SK-N-SH (cell line): ENCODE data around the gene ROBO1. TPM values are rescaled to one million over a fixed set of nuclear protein-coding genes. Genes with fewer than 3 reads are reported as not detected.

Experiments
- CTCF ChIA-PET: fragments of 300-600, 350-600 bp; formaldehyde crosslinking; extraction: SDS; loops from one replicate; lab custom pipeline; 2021; lab: Yijun Ruan, JAX
- POLR2A ChIA-PET: fragments of 350-600 bp; sonication (Branson Sonifier 250); formaldehyde crosslinking; extraction: SDS; loops from one replicate; lab custom pipeline; 2020; ENCODE audit warnings: antibody characterized with exemption, inconsistent platforms; lab: Yijun Ruan, JAX
- DNase-seq: peaks from one replicate; pipeline ENCODE4 v3.0.0; 2012
- H2AFZ ChIP-seq: fragments of 200-600 bp; sonication (generic); 2 replicates; pipeline ENCODE4 v1.8.1; 2016; ENCODE audit warnings: antibody characterized with exemption, mild to moderate bottlenecking, low read depth
- H3F3A ChIP-seq: fragments of 200-600 bp; sonication (generic); replicated peaks from 2 replicates; pipeline ENCODE3; 2016; ENCODE audit warnings: antibody characterized with exemption, mild to moderate bottlenecking; ENCODE audit not compliant: insufficient read depth
- H3K27ac ChIP-seq, 2 experiments: fragments of 200-500 bp in 1 of 2; fragments of 200-600 bp in 1 of 2; sonication (Bioruptor generic) in 1 of 2; sonication (generic), shearing (Covaris generic) in 1 of 2; 2 replicates each; pipeline versions ENCODE4 v1.5.1 to v1.6.1; 2014 to 2016; ENCODE audit warnings: low read depth in 2 of 2, inconsistent platforms in 1 of 2, low read length in 1 of 2, mild to moderate bottlenecking in 1 of 2, mixed read lengths in 1 of 2
- H3K27me3 ChIP-seq: fragments of 200-600 bp; sonication (generic), shearing (Covaris generic); 2 replicates; pipeline ENCODE4 v1.6.1; 2016; ENCODE audit warnings: mixed run types; ENCODE audit not compliant: insufficient read depth
- H3K36me3 ChIP-seq, 2 experiments: fragments of 200-500 bp in 1 of 2; fragments of 200-600 bp in 1 of 2; sonication (Bioruptor generic) in 1 of 2; sonication (generic) in 1 of 2; replicated peaks in 1 of 2; 2 replicates each; pipeline versions ENCODE3 to v1.5.1; 2014 to 2016; ENCODE audit warnings: low read length in 1 of 2, mild to moderate bottlenecking in 1 of 2; ENCODE audit not compliant: insufficient read depth in 2 of 2, control insufficient read depth in 1 of 2
- H3K4me1 ChIP-seq, 2 experiments: fragments of 200-500 bp in 1 of 2; fragments of 200-600 bp in 1 of 2; sonication (Bioruptor generic) in 1 of 2; sonication (generic), shearing (Covaris generic) in 1 of 2; 2 replicates each; pipeline versions ENCODE4 v1.5.1 to v1.6.1; 2014 to 2016; ENCODE audit warnings: low read depth in 1 of 2, low read length in 1 of 2, mixed run types in 1 of 2; ENCODE audit not compliant: insufficient read depth in 2 of 2, control insufficient read depth in 1 of 2
- H3K4me2 ChIP-seq: fragments of 200-600 bp; sonication (generic), shearing (Covaris generic); 2 replicates; pipeline ENCODE4 v1.6.1; 2017; ENCODE audit warnings: mixed run types
- H3K4me3 ChIP-seq, 2 experiments: fragments of 200-500 bp in 1 of 2; fragments of 200-600 bp in 1 of 2; sonication (Bioruptor generic) in 1 of 2; sonication (generic), shearing (Covaris generic) in 1 of 2; 2 replicates each; pipeline versions ENCODE4 v1.5.1 to v1.8.1; 2014 to 2016; ENCODE audit warnings: low read depth in 2 of 2, inconsistent platforms in 1 of 2, low read length in 1 of 2, mild to moderate bottlenecking in 1 of 2, mixed read lengths in 1 of 2, moderate library complexity in 1 of 2
- H3K79me2 ChIP-seq: fragments of 200-600 bp; sonication (generic); 2 replicates; pipeline ENCODE4 v1.8.1; 2017; ENCODE audit warnings: mild to moderate bottlenecking; ENCODE audit not compliant: insufficient read depth
- H3K9ac ChIP-seq: fragments of 200-600 bp; sonication (generic); 2 replicates; pipeline ENCODE4 v1.6.1; 2017; ENCODE audit warnings: mixed run types
- H3K9me2 ChIP-seq: fragments of 200-600 bp; sonication (generic); 2 replicates; pipeline ENCODE4 v1.6.1; 2017; ENCODE audit warnings: mixed run types
- H3K9me3 ChIP-seq: fragments of 200-600 bp; sonication (generic); 2 replicates; pipeline ENCODE4 v1.6.1; 2017; ENCODE audit warnings: mixed run types, mild to moderate bottlenecking, moderate library complexity
- H4K20me1 ChIP-seq: fragments of 200-600 bp; sonication (generic); 2 replicates; pipeline ENCODE4 v1.6.1; 2017; ENCODE audit warnings: mild to moderate bottlenecking, mixed run types; ENCODE audit not compliant: insufficient read depth
- CTCF ChIP-seq: fragments of 200-600 bp; sonication (generic); IDR thresholded peaks from 2 replicates; pipeline ENCODE4 v1.6.1; 2017; ENCODE audit warnings: antibody characterized with exemption, mild to moderate bottlenecking, moderate library complexity
- ELF1 ChIP-seq: IDR thresholded peaks from 2 replicates; pipeline ENCODE4 v1.4.0; 2012
- FOSL2 ChIP-seq: IDR thresholded peaks from 2 replicates; pipeline ENCODE4 v1.4.0; 2012; ENCODE audit warnings: low read depth, mild to moderate bottlenecking, moderate library complexity, borderline replicate concordance
- PBX3 ChIP-seq: IDR thresholded peaks from 2 replicates; pipeline ENCODE4; 2012
- POLR2AphosphoS5 ChIP-seq: IDR thresholded peaks from 2 replicates; pipeline ENCODE4 v1.6.1; 2012; ENCODE audit warnings: low read depth, low read length
- TEAD4 ChIP-seq: IDR thresholded peaks from 2 replicates; pipeline ENCODE4 v1.4.0; 2012; ENCODE audit warnings: mild to moderate bottlenecking, borderline replicate concordance; ENCODE audit not compliant: insufficient read depth
- WGBS: methylation state at CpG from one replicate; pipeline ENCODE4 v1.1.6; 2017; ENCODE audit warnings: low lambda C conversion rate; 5-methylcytosine and 5-hydroxymethylcytosine counted together
- polyA plus RNA-seq, 3 experiments: library from polyadenylated mRNA; depleted of rRNA; stranded (reverse); fragments of >200 nt; gene quantifications; 2 replicates each; pipeline ENCODE4 v1.2.3, GENCODE V29; 2012

ROBO1 gene
- polyA plus RNA-seq, 1 of the 3 experiments (the other 2 are of a cell fraction), result 22.7 TPM

DNA sequence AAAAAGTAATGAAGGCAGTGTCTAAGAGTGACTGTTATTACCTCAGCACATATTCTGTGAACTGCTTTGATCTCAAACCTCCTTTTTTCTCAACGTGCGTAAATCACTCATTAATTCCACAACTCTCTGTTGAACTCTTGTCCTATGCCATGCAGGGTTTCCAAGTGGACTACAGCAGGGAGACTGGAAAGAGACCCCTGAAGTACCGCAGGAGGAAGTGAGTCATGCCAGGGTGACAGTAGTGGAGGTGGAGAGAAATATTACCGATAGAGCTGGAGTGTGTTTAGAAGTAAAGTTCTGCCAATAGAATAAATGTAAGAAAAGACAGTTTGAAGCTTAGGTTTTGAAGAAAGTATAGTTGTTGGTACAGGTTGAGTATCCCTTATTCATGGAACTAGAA lies 908.9 kb downstream of the ROBO1 start:
- ChIA-PET CTCF (interaction anchor here (2.3 kb wide), 1 partner anchor 12 kb away, joined by 8 read pairs; no protein-coding TSS in a partner anchor), POLR2A (no interaction called here)
- H3K27ac ChIP-seq, result no peak overlapping the region
- 70% methylated on average over 4 of the region's 4 CpGs for WGBS
- no peak overlapping the region for H3K9ac ChIP-seq
- DNase-seq, result no peak
- H3K4me3 ChIP-seq, result no peak overlapping the region
- no peak overlapping the region for H2AFZ ChIP-seq
- no peaks in the 10 kb centered on the region for H4K20me1 ChIP-seq
- H3K9me2 ChIP-seq, result no peaks in the 10 kb centered on the region
- no peaks in the 10 kb centered on the region; a peak in 1 of 4 replicates for H3K4me1 ChIP-seq
- no peak for TF ChIP-seq TEAD4
- 0 out of 2 replicates have a peak, but pooled peaks have one; percentile 11 for TF ChIP-seq FOSL2
- no peak for TF ChIP-seq POLR2AphosphoS5
- TF ChIP-seq CTCF, result no peak
- TF ChIP-seq PBX3, result 0 out of 2 replicates have a peak, but pooled peaks have one; percentile 38
- TF ChIP-seq, all 33 proteins: peak for 2
- Histone ChIP-seq H3K27me3 (no peaks in the 10 kb centered on the region), H3F3A (no peaks in the 10 kb centered on the region), H3K79me2 (peaks cover 7% of the 10 kb centered on the region; the same call in 1 of the 2 replicates), H3K9me3 (no peaks in the 10 kb centered on the region), H3K36me3 (no peaks in the 10 kb centered on the region), H3K4me2 (no peak overlapping the region)

DNA sequence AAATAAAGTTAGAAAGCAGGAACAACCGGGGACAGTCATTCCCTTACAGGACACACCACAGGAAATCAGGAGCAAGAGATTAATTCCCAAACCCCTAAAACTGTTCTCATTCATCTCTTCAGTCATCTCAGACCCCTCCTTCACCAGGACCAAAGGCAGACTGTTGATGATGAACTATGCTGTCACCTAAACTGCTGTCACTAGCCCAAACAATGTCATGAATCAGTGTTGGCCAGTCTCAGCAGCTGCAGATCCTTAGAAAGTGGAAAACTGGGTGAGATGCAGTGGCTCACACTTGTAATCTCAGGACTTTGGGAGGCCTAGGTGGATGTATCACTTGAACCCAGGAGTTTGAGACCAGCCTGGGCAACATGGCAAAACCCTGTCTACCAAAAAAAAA lies 909.6 kb downstream of the ROBO1 start:
- no peaks in the 10 kb centered on the region for H3K9me3 ChIP-seq
- CTCF ChIA-PET, result no interaction called here
- TF ChIP-seq ELF1 (no peak), PBX3 (peak; percentile 32; the same call in 1 of the 2 replicates)
- TF ChIP-seq, all 33 proteins: peak for 1
- no peak overlapping the region for H3K9ac ChIP-seq
- no peak overlapping the region for H2AFZ ChIP-seq
- H3K4me3 ChIP-seq, result no peak overlapping the region
- POLR2A ChIA-PET, result no interaction called here
- no peaks in the 10 kb centered on the region; a peak in 1 of 4 replicates for H3K4me1 ChIP-seq
- H3F3A ChIP-seq, result no peaks in the 10 kb centered on the region
- H3K9me2 ChIP-seq, result no peaks in the 10 kb centered on the region
- WGBS, result 71% methylated on average over 1 of the region's 1 CpG
- peaks cover 7% of the 10 kb centered on the region; the same call in 1 of the 2 replicates for H3K79me2 ChIP-seq
- H3K27ac ChIP-seq, result no peak overlapping the region
- H3K4me2 ChIP-seq, result no peak overlapping the region
- H3K27me3 ChIP-seq, result no peaks in the 10 kb centered on the region
- DNase-seq, result no peak
- H4K20me1 ChIP-seq, result no peaks in the 10 kb centered on the region
- H3K36me3 ChIP-seq, result no peaks in the 10 kb centered on the region
